ENCODE measurements around the gene S100G.
A peak's percentile ranks its signal among the peaks of the same experiment; 100 is the strongest.

S100G gene

DNA sequence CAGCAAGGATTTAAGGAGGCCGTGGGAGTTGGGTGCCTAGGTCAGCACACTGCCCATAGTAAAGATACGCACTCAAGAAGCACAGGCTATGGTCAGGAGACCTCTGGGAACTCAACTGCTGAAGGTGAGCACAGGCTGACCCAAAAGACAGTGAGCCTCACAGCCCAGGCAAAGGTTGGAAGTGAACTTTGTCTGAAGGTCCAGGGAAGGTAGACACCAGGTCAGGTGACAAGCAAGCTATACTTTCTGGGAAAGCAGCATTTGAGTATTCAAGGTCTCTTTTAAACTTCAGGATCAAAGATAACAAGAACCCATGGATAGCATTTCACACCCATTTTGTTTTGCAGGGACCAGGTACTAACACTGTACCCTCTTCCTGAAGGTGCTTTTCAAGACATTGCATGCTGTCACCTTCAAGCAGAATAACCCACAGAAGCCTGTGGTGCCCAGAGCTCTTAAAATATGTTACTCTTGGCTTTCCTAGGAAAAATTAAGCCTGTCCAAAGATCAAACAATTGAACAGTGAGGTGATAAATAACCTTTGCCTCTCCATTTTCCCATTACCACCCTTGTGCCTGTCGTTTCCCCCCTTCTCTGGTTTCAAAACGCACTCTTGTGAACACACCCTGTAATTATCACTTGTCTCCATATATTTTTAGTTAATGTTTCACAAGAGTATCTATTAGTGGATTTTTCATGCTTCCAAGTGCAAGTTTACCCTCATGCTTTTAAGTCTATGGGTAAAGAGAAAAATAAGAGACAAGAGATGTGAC is 3.4 kb upstream of the S100G start:
- DNase-seq (ENCODE audit: low spot score): no peak

- no peak for DNase-seq (ENCODE audit: low spot score)
Observed at GRCh38 chrX:16651391-16652024, 1.6 kb downstream of the S100G start.

- DNase-seq (ENCODE audit: low spot score): no peak
Observed at GRCh38 chrX:16653424-16653823, 3.5 kb downstream of the S100G start.

DNA sequence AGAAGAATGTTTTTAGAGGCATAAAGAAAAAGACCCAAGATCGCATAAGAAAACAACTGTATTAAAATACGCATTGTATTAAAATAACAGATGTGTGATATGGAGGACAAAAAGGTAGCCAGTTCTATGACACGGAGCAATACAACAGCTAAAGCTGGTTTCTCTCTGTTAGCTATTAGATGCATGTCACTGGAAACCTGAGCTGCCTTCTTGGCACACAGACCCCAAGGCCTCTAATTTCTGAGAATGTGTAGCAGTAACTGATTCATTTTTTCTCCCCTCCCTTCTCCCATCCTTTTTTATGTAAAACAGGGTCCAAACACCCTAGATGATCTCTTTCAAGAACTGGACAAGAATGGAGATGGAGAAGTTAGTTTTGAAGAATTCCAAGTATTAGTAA is 4.1 kb downstream of the S100G start:
- no peak for DNase-seq (ENCODE audit: low spot score)

GRCh38 chrX:16658284-16658683 is 8.3 kb downstream of the S100G start:
- peak; percentile 29 for DNase-seq (ENCODE audit: low spot score)

- DNase-seq (ENCODE audit: low spot score): no peak
Observed at GRCh38 chrX:16659321-16659720, 9.4 kb downstream of the S100G start.

GRCh38 chrX:16661495-16661894 is 11.5 kb downstream of the S100G start:
- DNase-seq (ENCODE audit: low spot score): no peak

DNA sequence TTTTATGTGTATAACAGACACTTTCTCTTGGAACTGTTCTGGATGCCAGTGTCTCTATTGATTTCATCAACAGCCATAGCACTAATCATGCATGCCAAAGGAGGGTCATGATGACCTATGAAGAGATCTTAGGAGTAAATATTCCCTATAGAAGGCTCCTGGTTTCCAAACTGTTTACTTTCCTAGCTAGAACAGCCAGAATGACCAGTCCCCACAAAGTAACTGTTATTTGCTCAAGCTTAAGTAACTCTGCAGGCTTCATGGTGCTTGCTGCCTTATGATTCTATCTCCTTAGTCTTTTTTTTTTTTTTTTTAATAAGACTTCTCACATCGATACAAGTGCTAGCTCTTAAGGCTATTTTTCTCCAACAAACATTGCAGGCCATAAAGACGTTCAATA is 12.4 kb downstream of the S100G start:
- no peak for DNase-seq (ENCODE audit: low spot score)

GRCh38 chrX:16664074-16664473 is 14.1 kb downstream of the S100G start:
- no peak for DNase-seq (ENCODE audit: low spot score)

DNA sequence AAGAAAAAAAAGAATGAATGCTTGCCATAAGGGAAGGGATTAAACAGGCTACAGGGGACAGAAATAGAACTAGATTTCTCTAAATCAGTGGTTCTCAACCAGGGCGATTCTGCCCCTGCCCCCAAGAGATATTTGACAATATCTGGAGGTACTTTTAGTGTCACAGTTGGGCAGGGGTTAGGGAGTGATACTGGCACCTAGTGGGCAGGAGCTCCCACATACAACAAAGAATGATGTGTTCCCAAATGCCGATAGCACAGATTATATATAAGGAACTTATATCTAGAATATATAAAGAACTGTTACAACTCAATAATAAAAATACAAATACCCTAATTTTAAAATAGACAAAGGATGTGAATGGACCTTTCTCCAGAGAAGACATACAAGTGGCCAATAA is 14.7 kb downstream of the S100G start:
- DNase-seq (ENCODE audit: low spot score): no peak

DNA sequence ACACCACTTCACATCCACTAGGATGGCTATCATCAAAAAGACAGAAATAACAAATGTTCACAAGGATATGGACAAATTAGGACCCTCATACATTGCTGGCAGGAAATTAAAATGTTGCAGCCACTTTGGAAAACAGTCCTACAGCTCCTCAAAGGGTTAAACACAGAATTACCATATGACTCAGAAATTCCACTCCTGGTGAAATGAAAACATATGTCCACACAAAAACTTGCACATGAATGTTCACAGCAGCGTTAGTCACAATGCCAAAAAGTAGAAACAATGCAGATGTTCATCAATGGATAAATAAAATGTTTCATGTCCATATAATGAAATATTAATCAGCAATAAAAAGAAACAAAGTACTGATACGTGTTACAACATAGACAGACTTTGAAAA is 15.1 kb downstream of the S100G start:
- DNase-seq (ENCODE audit: low spot score): no peak

DNA sequence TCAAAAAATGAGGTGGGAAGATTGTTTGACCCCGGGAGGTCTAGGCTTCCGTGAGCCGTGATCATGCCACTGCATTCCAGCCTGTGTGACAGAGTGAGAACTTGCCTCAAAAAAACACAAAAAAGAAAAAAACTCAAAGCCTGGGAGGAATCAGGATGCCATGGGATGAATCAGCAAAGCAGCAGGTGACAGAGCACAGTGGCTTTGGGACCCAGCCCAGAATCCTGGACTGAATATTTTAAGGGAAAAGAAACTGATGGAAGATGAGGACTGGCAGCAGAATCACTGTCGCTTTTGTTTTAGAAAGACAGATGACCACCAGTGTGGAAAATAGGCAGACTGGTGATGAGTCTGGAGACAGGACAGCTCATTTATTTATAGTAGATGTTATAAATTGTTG is 16.6 kb downstream of the S100G start:
- peak; percentile 25 for DNase-seq (ENCODE audit: low spot score)

DNA sequence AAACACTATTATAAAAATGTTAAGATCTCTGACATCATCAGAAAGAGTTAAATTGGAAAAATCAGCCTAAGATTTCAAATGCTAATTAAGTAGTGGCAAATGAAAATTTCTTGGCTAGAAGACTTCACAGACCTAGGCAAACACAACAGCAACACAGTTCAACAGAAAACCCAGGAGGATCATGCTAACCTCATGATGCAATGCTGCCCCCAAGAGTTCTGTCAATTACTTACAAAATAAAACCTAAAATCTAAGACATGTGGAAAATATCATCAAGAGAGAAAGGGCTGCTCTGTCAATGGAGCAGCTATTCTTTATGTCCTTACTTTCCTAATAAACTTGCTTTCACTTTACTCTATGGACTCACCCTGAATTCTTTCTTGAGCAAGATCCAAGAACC is 21.0 kb downstream of the S100G start:
- peak; percentile 69 for DNase-seq (ENCODE audit: low spot score)

GRCh38 chrX:16678689-16679088 is 28.7 kb downstream of the S100G start:
- no peak for DNase-seq (ENCODE audit: low spot score)

DNA sequence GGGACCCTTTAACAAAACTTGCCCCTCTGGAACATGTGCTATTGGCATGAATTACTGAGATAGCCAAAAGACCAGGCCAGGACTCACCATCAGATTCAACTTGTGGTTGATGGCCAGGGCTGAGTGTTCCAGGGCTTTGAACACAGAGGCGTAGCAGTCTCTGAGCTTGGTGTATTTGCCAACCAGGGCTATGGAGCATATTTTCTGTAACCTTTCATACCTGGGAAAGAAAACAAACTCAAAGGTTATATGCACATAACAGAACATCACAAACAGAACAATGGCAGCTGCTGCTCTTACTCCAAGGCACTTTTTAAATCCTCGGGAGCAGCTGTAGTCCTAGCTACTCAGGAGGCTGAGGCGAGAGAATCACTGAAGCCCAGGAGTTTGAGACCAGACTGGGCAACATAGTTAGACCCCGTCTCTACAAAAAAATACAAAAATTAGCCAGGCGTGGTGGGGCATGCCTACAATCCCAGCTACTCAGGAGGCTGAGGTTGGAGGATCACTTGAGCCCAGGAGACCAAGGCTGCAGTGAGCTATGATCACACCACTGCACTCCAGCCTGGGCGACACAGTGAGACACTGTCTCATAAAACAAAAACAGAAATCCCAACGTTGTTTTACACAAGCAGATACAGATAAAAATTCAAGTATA is 33.2 kb downstream of the S100G start:
- no peak for DNase-seq (ENCODE audit: low spot score)

GRCh38 chrX:16687514-16687913 is 37.6 kb downstream of the S100G start:
- peak; percentile 22 for DNase-seq (ENCODE audit: low spot score)

DNA sequence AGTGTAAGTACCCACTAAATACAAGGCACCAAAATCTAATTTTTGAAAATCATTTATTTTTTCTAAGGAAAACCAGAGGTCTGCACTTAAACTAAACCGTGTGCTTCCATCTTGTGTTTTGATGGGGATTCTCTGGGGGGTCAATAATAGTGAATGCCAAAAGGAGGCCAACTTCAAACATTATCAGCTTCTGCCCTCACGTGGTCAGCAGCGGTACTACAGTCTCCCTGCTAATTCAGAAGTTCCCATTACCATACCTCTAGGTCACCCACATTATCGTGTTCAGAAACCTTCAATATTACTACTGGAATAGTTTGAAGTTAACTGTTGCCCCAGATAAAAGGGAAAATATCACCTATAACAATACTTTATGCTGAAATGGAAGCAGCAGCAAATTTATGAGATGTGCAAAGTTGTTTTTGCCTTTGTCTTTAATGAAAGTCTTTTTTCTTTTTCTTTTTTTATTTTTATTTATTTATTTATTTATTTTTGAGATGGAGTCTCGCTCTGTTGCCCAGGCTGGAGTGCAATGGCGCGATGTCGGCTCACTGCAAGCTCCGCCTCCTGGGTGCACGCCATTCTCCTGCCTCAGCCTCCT is 45.2 kb downstream of the S100G start:
- DNase-seq (ENCODE audit: low spot score): peak; percentile 54

DNA sequence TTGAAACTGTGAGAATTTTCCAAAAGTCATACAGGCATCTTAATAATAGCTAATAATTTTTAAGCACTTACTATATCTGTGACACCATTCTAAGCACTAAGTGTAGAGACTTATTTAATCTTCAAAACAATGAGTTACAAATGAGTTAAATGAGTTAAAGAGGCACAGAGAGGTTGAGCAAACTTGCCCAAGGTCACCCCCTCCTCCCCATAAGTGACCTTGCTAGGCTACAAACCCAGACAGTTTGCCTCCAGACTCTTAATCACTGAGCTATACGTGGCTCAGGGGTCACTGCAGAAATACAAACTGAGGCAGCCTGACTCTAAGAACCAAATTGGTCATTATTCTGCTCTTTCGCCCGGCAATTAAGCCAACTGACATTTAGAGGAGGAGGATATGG is 47.0 kb downstream of the S100G start:
- no peak for DNase-seq (ENCODE audit: low spot score)

DNA sequence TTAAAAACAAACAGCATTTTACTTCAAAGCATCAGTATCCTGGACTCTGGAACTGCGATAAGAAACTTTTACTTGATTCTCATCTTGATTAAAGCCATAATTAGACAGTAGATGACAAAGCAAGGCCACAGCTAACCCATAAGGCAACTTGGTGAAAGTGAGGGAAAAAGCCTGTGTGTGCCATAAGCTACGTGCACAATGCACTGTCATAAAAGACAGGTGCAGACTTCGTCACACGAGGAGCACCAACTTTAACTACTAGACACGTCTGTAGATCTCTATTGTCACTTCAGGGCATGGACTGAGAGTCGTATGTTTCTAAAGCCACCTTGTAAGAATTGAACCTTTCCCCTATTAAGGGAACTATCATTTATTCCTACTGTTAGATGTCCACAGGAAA is 49.4 kb downstream of the S100G start:
- no peak for DNase-seq (ENCODE audit: low spot score)

DNA sequence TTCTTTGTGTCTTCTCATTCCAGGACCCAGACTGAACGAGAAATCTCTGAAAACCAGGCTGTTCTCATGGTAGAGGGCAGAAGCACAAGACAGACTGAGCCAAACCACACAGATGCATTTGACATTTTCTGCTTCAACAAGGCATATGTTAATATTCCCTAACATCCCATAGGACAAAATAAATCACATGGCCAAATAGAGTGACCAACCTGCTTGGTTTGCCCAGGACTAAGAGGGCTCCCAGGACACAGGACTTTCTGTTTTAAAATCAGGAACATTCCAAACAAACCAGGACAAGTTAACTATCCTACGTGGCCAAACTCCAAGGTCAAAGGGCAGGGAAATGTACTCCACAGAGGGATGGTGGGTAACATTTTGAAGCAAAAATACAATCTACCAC is 50.8 kb downstream of the S100G start:
- DNase-seq (ENCODE audit: low spot score): no peak

- no peak for DNase-seq (ENCODE audit: low spot score)
Observed at GRCh38 chrX:16702700-16703599, 53.0 kb downstream of the S100G start.
